ENCODE data around the gene ZNF554. TPM values are rescaled to one million over a fixed set of nuclear protein-coding genes. Genes with fewer than 3 reads are reported as not detected.

The ZNF554 gene
- total RNA-seq, 6 experiments from 2014 or later: 1.4 to 2.5 (median 1.9) TPM

DNA sequence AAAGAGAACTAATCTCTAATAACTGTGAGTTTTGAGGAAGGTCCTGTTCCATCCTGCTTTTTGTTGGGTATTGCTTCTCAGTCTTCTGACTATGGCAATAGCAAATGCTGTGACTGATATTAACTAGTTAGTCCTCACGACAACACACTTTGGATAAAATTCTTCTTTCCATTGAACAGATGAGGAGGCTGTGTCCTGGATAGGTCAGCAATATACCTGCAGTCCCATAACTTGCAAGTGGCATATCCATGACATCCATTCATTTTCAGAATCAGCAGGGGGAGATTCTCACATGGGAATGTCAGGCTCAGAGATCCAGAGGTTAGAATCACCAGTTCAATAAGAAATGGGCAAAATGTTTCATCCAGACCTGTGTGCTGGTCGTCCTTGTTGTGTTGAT is 7.4 kb downstream of the ZNF554 start:
- ATAC-seq: no peak
- Histone ChIP-seq H3K27me3 (no peaks in the 10 kb centered on the region), H3K4me3 (no peak overlapping the region), H3K4me1 (no peaks in the 10 kb centered on the region), H3K36me3 (no peaks in the 10 kb centered on the region), H3K27ac (no peak overlapping the region), H3K9me3 (peaks cover 0 to 11% (median 0%) of the 10 kb centered on the region in 4 donors)
- no peak for DNase-seq
- WGBS (ENCODE audit: insufficient coverage, low coverage, low lambda C conversion rate, missing lambda C conversion rate): 100% methylated on average over 2 of the region's 2 CpGs
- TF ChIP-seq, protein P1, sequence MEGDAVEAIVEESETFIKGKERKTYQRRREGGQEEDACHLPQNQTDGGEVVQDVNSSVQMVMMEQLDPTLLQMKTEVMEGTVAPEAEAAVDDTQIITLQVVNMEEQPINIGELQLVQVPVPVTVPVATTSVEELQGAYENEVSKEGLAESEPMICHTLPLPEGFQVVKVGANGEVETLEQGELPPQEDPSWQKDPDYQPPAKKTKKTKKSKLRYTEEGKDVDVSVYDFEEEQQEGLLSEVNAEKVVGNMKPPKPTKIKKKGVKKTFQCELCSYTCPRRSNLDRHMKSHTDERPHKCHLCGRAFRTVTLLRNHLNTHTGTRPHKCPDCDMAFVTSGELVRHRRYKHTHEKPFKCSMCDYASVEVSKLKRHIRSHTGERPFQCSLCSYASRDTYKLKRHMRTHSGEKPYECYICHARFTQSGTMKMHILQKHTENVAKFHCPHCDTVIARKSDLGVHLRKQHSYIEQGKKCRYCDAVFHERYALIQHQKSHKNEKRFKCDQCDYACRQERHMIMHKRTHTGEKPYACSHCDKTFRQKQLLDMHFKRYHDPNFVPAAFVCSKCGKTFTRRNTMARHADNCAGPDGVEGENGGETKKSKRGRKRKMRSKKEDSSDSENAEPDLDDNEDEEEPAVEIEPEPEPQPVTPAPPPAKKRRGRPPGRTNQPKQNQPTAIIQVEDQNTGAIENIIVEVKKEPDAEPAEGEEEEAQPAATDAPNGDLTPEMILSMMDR (IDR thresholded peaks at IDR 0.05): no peak
- TF ChIP-seq POLR2A (IDR thresholded peaks at IDR 0.05): no peak
- intact Hi-C loops (cut with DNase I): no loop called here

DNA sequence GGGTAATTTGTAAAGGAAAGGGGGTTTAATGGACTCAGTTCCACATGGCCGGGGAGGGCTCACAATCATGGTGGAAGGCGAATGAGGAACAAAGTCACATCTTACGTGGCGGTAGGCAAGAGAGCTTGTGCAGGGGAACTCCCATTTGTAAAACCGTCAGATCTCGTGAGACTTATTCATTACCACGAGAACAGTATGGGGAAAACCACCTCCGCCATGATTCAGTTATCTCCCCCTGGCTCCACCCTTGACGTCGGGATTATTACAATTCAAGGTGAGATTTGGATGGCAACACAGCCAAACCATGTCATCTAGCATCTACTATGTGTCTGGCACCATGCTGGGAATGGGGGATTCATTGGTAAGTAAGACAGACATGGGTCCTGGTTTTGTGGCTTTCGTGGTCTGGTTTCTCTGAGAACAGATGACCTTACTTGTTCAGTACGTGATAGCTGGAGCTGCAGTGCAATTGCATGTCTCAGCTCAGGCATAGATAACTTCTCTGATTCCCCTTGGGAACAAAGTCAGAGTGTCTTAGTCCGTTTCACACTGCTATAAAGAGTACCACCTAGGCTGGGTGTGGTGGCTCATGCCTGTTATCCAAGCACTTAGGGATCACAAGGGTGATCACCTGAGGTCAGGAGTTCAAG is 8.3 kb downstream of the ZNF554 start:
- Histone ChIP-seq H3K36me3 (peaks cover 0 to 8% (median 4%) of the 10 kb centered on the region in 4 donors), H3K4me1 (no peaks in the 10 kb centered on the region), H3K9me3 (peaks cover 0 to 18% (median 4%) of the 10 kb centered on the region in 4 donors), H3K4me3 (no peak overlapping the region), H3K27ac (no peak overlapping the region), H3K27me3 (no peaks in the 10 kb centered on the region)
- 83% methylated on average over 12 of the region's 13 CpGs for WGBS (ENCODE audit: insufficient coverage, low coverage, low lambda C conversion rate, missing lambda C conversion rate)
- ATAC-seq (no peak), DNase-seq (no peak)
- TF ChIP-seq POLR2A (IDR thresholded peaks at IDR 0.05): no peak
- TF ChIP-seq, protein P1 (IDR thresholded peaks at IDR 0.05): no peak
- intact Hi-C loops (cut with DNase I): no loop called here

DNA sequence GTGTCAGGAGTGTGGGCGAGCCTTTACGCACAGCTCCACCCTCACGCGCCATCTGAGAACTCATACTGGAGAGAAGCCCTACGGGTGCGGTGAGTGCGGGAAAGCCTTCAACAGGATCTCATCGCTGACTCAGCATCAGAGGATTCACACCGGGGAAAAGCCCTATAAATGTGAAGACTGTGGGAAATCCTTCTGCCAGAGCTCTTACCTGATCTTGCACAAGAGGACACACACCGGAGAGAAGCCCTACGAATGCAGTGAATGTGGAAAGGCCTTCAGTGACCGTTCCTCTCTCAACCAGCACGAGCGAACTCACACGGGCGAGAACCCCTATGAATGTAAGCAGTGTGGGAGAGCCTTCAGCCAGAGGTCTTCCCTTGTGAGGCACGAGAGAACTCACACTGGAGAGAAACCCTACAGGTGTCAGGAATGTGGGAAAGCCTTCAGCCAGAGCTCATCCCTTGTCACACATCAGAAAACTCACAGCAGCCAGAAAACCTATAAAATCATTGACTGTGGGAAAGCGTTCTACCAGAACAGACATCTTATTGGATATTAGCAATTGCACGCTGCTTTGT is 14.7 kb downstream of the ZNF554 start:
- no peak for ATAC-seq
- H3K4me3 ChIP-seq: no peak overlapping the region
- TF ChIP-seq, protein P1 (IDR thresholded peaks at IDR 0.05): no peak
- no peak for TF ChIP-seq POLR2A (IDR thresholded peaks at IDR 0.05)
- intact Hi-C loops (cut with DNase I): no loop called here
- 94% methylated on average over 7 of the region's 19 CpGs for WGBS (ENCODE audit: insufficient coverage, low coverage, low lambda C conversion rate, missing lambda C conversion rate)
- H3K9me3 ChIP-seq: peaks cover 0 to 40% (median 23%) of the 10 kb centered on the region in 4 donors
- H3K27me3 ChIP-seq: no peaks in the 10 kb centered on the region
- H3K36me3 ChIP-seq: peaks cover 0 to 26% (median 6%) of the 10 kb centered on the region in 4 donors
- DNase-seq: no peak
- H3K27ac ChIP-seq: no peak overlapping the region
- no peaks in the 10 kb centered on the region for H3K4me1 ChIP-seq

DNA sequence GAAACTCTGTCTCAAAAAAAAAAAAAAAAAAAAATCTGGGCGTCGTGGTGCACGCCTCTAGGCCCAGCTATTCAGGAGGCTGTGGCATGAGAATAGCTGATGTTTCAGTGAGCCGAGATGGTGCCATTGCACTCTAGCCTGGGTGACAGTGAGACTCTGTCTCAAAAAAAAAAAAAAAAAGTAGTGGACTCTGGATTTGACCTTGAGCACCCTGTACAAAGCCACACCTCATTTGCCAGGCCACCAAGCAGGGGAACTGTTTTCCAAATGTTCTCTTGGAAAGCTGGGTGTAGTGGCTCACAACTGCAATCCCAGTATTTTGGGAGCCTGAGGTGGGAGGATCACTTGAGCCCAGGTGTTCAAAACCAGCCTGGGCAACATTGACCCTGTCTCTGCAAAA is 17.8 kb downstream of the ZNF554 start:
- no peak overlapping the region for H3K27ac ChIP-seq
- DNase-seq: no peak
- peaks cover 0 to 3% (median 0%) of the 10 kb centered on the region in 4 donors for H3K4me1 ChIP-seq
- peaks cover 0 to 36% (median 22%) of the 10 kb centered on the region in 4 donors for H3K9me3 ChIP-seq
- ATAC-seq: no peak
- TF ChIP-seq, protein P1 (IDR thresholded peaks at IDR 0.05): no peak
- TF ChIP-seq POLR2A (IDR thresholded peaks at IDR 0.05): no peak
- H3K36me3 ChIP-seq: peaks cover 0 to 22% (median 5%) of the 10 kb centered on the region in 4 donors
- intact Hi-C loops (cut with DNase I): no loop called here
- WGBS (ENCODE audit: insufficient coverage, low coverage, low lambda C conversion rate, missing lambda C conversion rate): 93% methylated on average over 2 of the region's 4 CpGs
- no peaks in the 10 kb centered on the region for H3K27me3 ChIP-seq
- no peak overlapping the region for H3K4me3 ChIP-seq
